K562 (cell line): ENCODE measurements around the gene MAPK8IP1. TPM values are rescaled to one million over a fixed set of nuclear protein-coding genes. Genes with fewer than 3 reads are reported as not detected.
A peak's percentile ranks its signal among the peaks of the same experiment; 100 is the strongest.

Experiments
- ELF2 ChIP-seq: fragments of 250-450 bp; sonication (Bioruptor Pico); IDR thresholded peaks from 2 replicates; pipeline ENCODE4 v1.5.0; 2021; ENCODE audit warnings: mild to moderate bottlenecking
- GABPA ChIP-seq: fragments of 200-800 bp; sonication (Bioruptor generic); conservative IDR thresholded peaks from 2 replicates; pipeline ENCODE4 v1.6.1; 2016; ENCODE audit warnings: low read depth, missing genetic modification characterization, missing compliant biosample characterization
- HLTF ChIP-seq: fragments of 450-650 bp; IDR thresholded peaks from 2 replicates; pipeline ENCODE4 v1.6.1; 2016
- KDM2B ChIP-seq: fragments of 250-450 bp; sonication (Bioruptor Pico); IDR thresholded peaks from 2 replicates; pipeline ENCODE4 v1.8.0; 2021; ENCODE audit warnings: mild to moderate bottlenecking, moderate library complexity
- MTA1 ChIP-seq: fragments of 450-650 bp; IDR thresholded peaks from 2 replicates; pipeline ENCODE4 v1.6.1; 2017; ENCODE audit warnings: borderline replicate concordance
- NFXL1 ChIP-seq: fragments of 450-650 bp; formaldehyde crosslinking; IDR thresholded peaks from 2 replicates; pipeline ENCODE4 v1.4.0; 2021; ENCODE audit warnings: mild to moderate bottlenecking
- POLR2H ChIP-seq: IDR thresholded peaks from 2 replicates; pipeline ENCODE4 v1.6.1; 2016; ENCODE audit warnings: missing genetic modification characterization, low read depth, mild to moderate bottlenecking, control low read depth, missing compliant biosample characterization, moderate library complexity
- RHOXF2B ChIP-seq: fragments of 250-450 bp; sonication (Bioruptor Pico); conservative IDR thresholded peaks from 2 replicates; pipeline ENCODE4 v1.5.1; 2021
- TAF9B ChIP-seq: fragments of 450-650 bp; IDR thresholded peaks from 2 replicates; pipeline ENCODE4 v1.6.1; 2018; ENCODE audit warnings: mild to moderate bottlenecking; ENCODE audit not compliant: partially characterized antibody
- TCF7L2 ChIP-seq: fragments of 150-350 bp; IDR thresholded peaks from 2 replicates; pipeline ENCODE4 v1.6.1; 2016; ENCODE audit warnings: low read depth, mild to moderate bottlenecking, low read length, moderate library complexity
- TCFL5 ChIP-seq: fragments of 250-450 bp; sonication (Bioruptor Pico); conservative IDR thresholded peaks from 2 replicates; pipeline ENCODE4 v1.6.1; 2021; ENCODE audit warnings: mild to moderate bottlenecking, moderate library complexity, matching md5 sums
- ZEB2 ChIP-seq: fragments of 450-650 bp; IDR thresholded peaks from 2 replicates; pipeline ENCODE4 v1.6.1; 2016
- ZNF224 ChIP-seq: sonication (generic); formaldehyde crosslinking; IDR thresholded peaks from 2 replicates; pipeline ENCODE4 v1.8.0; 2022; ENCODE audit warnings: mild to moderate bottlenecking, missing genetic modification reagents
- ZNF644 ChIP-seq: fragments of 200-800 bp; sonication (Bioruptor generic); IDR thresholded peaks from 2 replicates; pipeline ENCODE4 v1.6.1; 2016; ENCODE audit warnings: low read depth, missing genetic modification characterization, missing compliant biosample characterization
- ZNF75A ChIP-seq: fragments of 450-650 bp; formaldehyde crosslinking; IDR thresholded peaks from 2 replicates; pipeline ENCODE4 v1.4.0; 2020; ENCODE audit warnings: mild to moderate bottlenecking
- ZNF79 ChIP-seq: fragments of 250-450 bp; sonication (Bioruptor Pico); IDR thresholded peaks from 2 replicates; pipeline ENCODE4 v1.4.0; 2020; ENCODE audit warnings: low read depth, mild to moderate bottlenecking, moderate library complexity
- ZNF830 ChIP-seq: fragments of 250-450 bp; sonication (Bioruptor Pico); IDR thresholded peaks from 2 replicates; pipeline ENCODE4 v1.5.0; 2021; ENCODE audit warnings: mild to moderate bottlenecking
- polyA plus RNA-seq, 8 experiments: library from polyadenylated mRNA; depleted of rRNA in 4 of 8; stranded (reverse) in 5 of 8; unstranded in 3 of 8; fragments of >200 nt; fragmentation: Nextera tagmentation in 2 of 8; fragmentation: Illumina TruSeq in 1 of 8; extraction: Ambion mirVana in 2 of 8; extraction: Trizol in 1 of 8; gene quantifications; 2 replicates each; pipeline versions ENCODE4 v1.2.1 to v1.2.3, GENCODE V29; 2011 to 2014; ENCODE audit warnings: inconsistent platforms in 1 of 8, missing spikeins in 1 of 8
- total RNA-seq, 7 experiments: library from RNA; depleted of rRNA in 6 of 7; stranded (reverse); fragments of >200 nt in 6 of 7; fragmentation: Illumina TruSeq in 2 of 7; extraction: Trizol in 2 of 7; gene quantifications; 2 replicates each; pipeline versions ENCODE4 v1.2.1 to v1.2.3, GENCODE V29; 2011 to 2021; ENCODE audit warnings: low replicate concordance in 1 of 7
- TF ChIP-seq, protein P1 (sequence below): fragments of 450-650 bp; formaldehyde crosslinking; IDR thresholded peaks from 2 replicates; pipeline ENCODE4 v1.4.0; 2020; ENCODE audit warnings: mild to moderate bottlenecking, mixed read lengths
- TF ChIP-seq, protein P2 (sequence below): fragments of 250-450 bp; sonication (Bioruptor Pico); IDR thresholded peaks from 2 replicates; pipeline ENCODE4 v1.5.0; 2021
- TF ChIP-seq, protein P3 (sequence below): fragments of 450-650 bp; IDR thresholded peaks from 2 replicates; pipeline ENCODE4 v1.6.1; 2014; ENCODE audit warnings: low read depth, mild to moderate bottlenecking, moderate library complexity, borderline replicate concordance
- TF ChIP-seq, protein P4 (sequence below), 2 experiments: IDR thresholded peaks in 1 of 2; conservative IDR thresholded peaks in 1 of 2; 2 replicates each; pipeline ENCODE4 v1.6.1; 2016; ENCODE audit warnings: low read depth in 2 of 2, mild to moderate bottlenecking in 1 of 2, missing compliant biosample characterization in 1 of 2, missing genetic modification characterization in 1 of 2, moderate library complexity in 1 of 2

Gene MAPK8IP1
- total and polyA plus RNA-seq, 9 of the 15 experiments (the other 6 are each of a cell fraction or from before 2014, with no cell fraction given) = 0.13 to 6.9 (median 2.5) TPM

DNA sequence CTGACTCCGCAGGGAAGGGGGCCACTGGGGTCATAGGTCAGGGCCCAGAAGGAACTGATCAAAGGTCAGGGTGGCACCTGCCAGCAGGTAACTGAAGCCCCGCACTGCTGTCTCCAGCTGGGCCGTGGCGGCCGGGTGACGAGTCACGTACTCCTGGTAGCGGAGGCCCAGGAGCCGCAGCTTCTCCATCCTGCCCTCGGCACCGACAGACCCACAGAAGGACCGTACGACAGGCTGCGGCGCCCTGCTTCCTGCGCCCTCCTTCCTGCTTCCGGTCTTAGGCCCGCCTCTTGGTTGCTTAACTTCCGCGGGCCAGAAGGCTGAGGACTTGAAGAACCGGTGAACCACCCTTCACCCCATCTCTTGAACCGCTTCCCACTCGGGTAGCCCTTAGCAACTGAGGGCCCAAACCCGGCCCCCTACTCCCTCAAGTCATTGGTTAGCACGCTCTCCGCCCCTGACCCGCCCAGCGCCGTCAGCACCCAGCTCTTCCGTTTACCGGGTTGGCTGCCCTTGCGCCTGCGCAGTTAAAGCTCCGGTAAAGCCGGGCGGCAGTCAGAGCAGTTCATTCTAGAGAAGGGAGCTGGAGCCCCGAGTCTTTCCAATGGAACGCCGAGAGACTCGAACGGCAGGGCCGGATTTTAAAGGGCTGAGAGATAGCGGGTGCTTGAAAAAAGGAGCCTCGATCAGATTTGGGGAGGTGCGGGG, 32.3 kb downstream of the MAPK8IP1 start, which contains the start of gene PEX16 (continued):
- TF ChIP-seq, protein P1, sequence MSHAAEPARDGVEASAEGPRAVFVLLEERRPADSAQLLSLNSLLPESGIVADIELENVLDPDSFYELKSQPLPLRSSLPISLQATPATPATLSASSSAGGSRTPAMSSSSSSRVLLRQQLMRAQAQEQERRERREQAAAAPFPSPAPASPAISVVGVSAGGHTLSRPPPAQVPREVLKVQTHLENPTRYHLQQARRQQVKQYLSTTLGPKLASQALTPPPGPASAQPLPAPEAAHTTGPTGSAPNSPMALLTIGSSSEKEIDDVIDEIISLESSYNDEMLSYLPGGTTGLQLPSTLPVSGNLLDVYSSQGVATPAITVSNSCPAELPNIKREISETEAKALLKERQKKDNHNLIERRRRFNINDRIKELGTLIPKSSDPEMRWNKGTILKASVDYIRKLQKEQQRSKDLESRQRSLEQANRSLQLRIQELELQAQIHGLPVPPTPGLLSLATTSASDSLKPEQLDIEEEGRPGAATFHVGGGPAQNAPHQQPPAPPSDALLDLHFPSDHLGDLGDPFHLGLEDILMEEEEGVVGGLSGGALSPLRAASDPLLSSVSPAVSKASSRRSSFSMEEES (CRISPR knock-in tag) = no peak
- TF ChIP-seq TCFL5 (CRISPR knock-in tag) = no peak
- no peak for TF ChIP-seq ZNF75A (CRISPR knock-in tag)
- TF ChIP-seq, protein P2, sequence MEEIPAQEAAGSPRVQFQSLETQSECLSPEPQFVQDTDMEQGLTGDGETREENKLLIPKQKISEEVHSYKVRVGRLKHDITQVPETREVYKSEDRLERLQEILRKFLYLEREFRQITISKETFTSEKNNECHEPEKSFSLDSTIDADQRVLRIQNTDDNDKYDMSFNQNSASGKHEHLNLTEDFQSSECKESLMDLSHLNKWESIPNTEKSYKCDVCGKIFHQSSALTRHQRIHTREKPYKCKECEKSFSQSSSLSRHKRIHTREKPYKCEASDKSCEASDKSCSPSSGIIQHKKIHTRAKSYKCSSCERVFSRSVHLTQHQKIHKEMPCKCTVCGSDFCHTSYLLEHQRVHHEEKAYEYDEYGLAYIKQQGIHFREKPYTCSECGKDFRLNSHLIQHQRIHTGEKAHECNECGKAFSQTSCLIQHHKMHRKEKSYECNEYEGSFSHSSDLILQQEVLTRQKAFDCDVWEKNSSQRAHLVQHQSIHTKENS (CRISPR knock-in tag) = no peak
- no peak for TF ChIP-seq ZEB2
- no peak for TF ChIP-seq NFXL1 (CRISPR knock-in tag)
- no peak for TF ChIP-seq KDM2B (CRISPR knock-in tag)
- TF ChIP-seq GABPA = peak; percentile 99
- TF ChIP-seq HLTF = no peak
- TF ChIP-seq, protein P3, sequence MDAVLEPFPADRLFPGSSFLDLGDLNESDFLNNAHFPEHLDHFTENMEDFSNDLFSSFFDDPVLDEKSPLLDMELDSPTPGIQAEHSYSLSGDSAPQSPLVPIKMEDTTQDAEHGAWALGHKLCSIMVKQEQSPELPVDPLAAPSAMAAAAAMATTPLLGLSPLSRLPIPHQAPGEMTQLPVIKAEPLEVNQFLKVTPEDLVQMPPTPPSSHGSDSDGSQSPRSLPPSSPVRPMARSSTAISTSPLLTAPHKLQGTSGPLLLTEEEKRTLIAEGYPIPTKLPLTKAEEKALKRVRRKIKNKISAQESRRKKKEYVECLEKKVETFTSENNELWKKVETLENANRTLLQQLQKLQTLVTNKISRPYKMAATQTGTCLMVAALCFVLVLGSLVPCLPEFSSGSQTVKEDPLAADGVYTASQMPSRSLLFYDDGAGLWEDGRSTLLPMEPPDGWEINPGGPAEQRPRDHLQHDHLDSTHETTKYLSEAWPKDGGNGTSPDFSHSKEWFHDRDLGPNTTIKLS = 0 out of 2 replicates have a peak, but pooled peaks have one; percentile 29
- TF ChIP-seq ELF2 (CRISPR knock-in tag) = peak; percentile 96
- TF ChIP-seq ZNF224 (CRISPR knock-in tag) = no peak
- TF ChIP-seq, protein P4, sequence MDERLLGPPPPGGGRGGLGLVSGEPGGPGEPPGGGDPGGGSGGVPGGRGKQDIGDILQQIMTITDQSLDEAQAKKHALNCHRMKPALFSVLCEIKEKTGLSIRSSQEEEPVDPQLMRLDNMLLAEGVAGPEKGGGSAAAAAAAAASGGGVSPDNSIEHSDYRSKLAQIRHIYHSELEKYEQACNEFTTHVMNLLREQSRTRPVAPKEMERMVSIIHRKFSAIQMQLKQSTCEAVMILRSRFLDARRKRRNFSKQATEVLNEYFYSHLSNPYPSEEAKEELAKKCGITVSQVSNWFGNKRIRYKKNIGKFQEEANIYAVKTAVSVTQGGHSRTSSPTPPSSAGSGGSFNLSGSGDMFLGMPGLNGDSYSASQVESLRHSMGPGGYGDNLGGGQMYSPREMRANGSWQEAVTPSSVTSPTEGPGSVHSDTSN (CRISPR knock-in tag; IDR thresholded peaks at IDR 0.05; ENCODE audit: low read depth) = no peak
- TF ChIP-seq, protein P4 (tag; conservative IDR thresholded peaks at IDR 0.05; ENCODE audit: low read depth) = no peak
- TF ChIP-seq POLR2H (tag) = no peak
- no peak for TF ChIP-seq TAF9B
- TF ChIP-seq ZNF830 = no peak
- no peak for TF ChIP-seq ZNF79 (CRISPR knock-in tag)
- TF ChIP-seq ZNF644 (tag) = no peak
- no peak for TF ChIP-seq MTA1
- no peak for TF ChIP-seq TCF7L2
- TF ChIP-seq RHOXF2B = no peak
